ENCODE measurements around the gene SGCD.

SGCD gene

GRCh38 chr5:156435101-156435500, 108.1 kb downstream of the SGCD start:
- Histone ChIP-seq H2BK12ac (ENCODE audit: low read length) (no peak overlapping the region), H3K36me3 (replicated peaks in 1 of 2; ENCODE audit: control insufficient read depth in 2 of 2, insufficient read depth in 2 of 2, low read length in 2 of 2) (no peaks in the 10 kb centered on the region), H2BK15ac (ENCODE audit: low read length) (no peak overlapping the region), H3K27me3 (ENCODE audit: control insufficient read depth in 3 of 3, insufficient read depth in 3 of 3, low read depth in 1 of 3, low read length in 3 of 3) (no peaks in the 10 kb centered on the region), H2BK120ac (ENCODE audit: low read depth, low read length) (no peak overlapping the region), H3K79me1 (ENCODE audit: low read depth, low read length) (no peaks in the 10 kb centered on the region), H3K4me3 (ENCODE audit: low read length in 2 of 2) (no peak overlapping the region), H4K91ac (ENCODE audit: low read depth, low read length, poor library complexity) (no peak overlapping the region), H3K4ac (ENCODE audit: low read length) (no peak overlapping the region), H2BK5ac (ENCODE audit: low read length) (no peak overlapping the region), H2AFZ (ENCODE audit: low read length) (no peak overlapping the region), H3K27ac (replicated peaks; ENCODE audit: low read length) (no peak overlapping the region), H3K9me3 (replicated peaks in 1 of 2; ENCODE audit: control insufficient read depth in 2 of 2, insufficient read depth in 1 of 2, low read depth in 1 of 2, low read length in 2 of 2) (no peaks in the 10 kb centered on the region), H3K18ac (ENCODE audit: low read length) (no peak overlapping the region), H3K9ac (ENCODE audit: low read depth, low read length, poor library complexity) (no peak overlapping the region), H3K4me1 (ENCODE audit: control insufficient read depth in 2 of 2, insufficient read depth in 1 of 2, low read depth in 1 of 2, low read length in 2 of 2) (no peaks in the 10 kb centered on the region), H4K8ac (ENCODE audit: low read depth, low read length) (no peak overlapping the region), H3K4me2 (ENCODE audit: insufficient read depth, low read length, poor library complexity, severe bottlenecking) (no peak overlapping the region), H3K14ac (ENCODE audit: low read length) (no peak overlapping the region), H2AK5ac (ENCODE audit: low read depth, low read length) (no peak overlapping the region), H3K23ac (ENCODE audit: low read depth, low read length, poor library complexity) (no peak overlapping the region)
- no CpG with 5 or more reads among the region's 3 CpGs for WGBS, 2 donors (ENCODE audit: extremely low coverage in 2 of 2, insufficient read length in 2 of 2, insufficient replicate concordance in 1 of 2)
- no peak for DNase-seq (ENCODE audit: low spot score)

DNA sequence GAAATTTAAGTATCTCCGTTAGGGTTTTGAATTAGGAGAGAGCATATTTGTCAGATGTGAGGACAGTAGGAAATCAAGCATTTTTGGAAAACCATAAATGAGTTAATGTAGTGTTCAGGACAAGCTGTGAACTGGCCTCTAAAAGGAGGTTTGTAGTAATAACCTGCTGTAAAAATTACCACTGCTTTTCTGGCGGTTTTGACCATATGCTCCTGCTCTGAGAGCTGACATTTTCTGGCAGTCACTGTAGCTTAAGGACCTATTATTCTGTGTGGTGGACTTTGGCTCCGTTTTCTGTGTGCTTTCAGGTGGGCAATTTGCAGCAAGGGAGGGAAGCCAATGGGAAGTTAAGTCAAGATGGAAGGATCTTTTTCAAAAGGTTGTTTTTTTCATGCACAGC, 111.1 kb downstream of the SGCD start:
- H2AFZ ChIP-seq (ENCODE audit: low read length): no peak overlapping the region
- H4K8ac ChIP-seq (ENCODE audit: low read depth, low read length): no peak overlapping the region
- H4K91ac ChIP-seq (ENCODE audit: low read depth, low read length, poor library complexity): no peak overlapping the region
- H3K9me3 ChIP-seq (replicated peaks in 1 of 2; ENCODE audit: control insufficient read depth in 2 of 2, insufficient read depth in 1 of 2, low read depth in 1 of 2, low read length in 2 of 2): no peaks in the 10 kb centered on the region
- H3K27ac ChIP-seq (replicated peaks; ENCODE audit: low read length): no peak overlapping the region
- H3K18ac ChIP-seq (ENCODE audit: low read length): no peak overlapping the region
- no peak overlapping the region for H2BK5ac ChIP-seq (ENCODE audit: low read length)
- no peak overlapping the region for H3K4ac ChIP-seq (ENCODE audit: low read length)
- H3K23ac ChIP-seq (ENCODE audit: low read depth, low read length, poor library complexity): no peak overlapping the region
- no peak overlapping the region for H2BK120ac ChIP-seq (ENCODE audit: low read depth, low read length)
- WGBS, 2 donors (ENCODE audit: extremely low coverage in 2 of 2, insufficient read length in 2 of 2, insufficient replicate concordance in 1 of 2): no CpG with 5 or more reads among the region's 3 CpGs
- no peak overlapping the region for H3K9ac ChIP-seq (ENCODE audit: low read depth, low read length, poor library complexity)
- H2AK5ac ChIP-seq (ENCODE audit: low read depth, low read length): no peak overlapping the region
- no peaks in the 10 kb centered on the region for H3K79me1 ChIP-seq (ENCODE audit: low read depth, low read length)
- DNase-seq (ENCODE audit: low spot score): no peak
- no peak overlapping the region for H3K4me2 ChIP-seq (ENCODE audit: insufficient read depth, low read length, poor library complexity, severe bottlenecking)
- H3K14ac ChIP-seq (ENCODE audit: low read length): no peak overlapping the region
- H3K4me1 ChIP-seq (ENCODE audit: control insufficient read depth in 2 of 2, insufficient read depth in 1 of 2, low read depth in 1 of 2, low read length in 2 of 2): no peaks in the 10 kb centered on the region
- H2BK15ac ChIP-seq (ENCODE audit: low read length): no peak overlapping the region
- no peak overlapping the region for H2BK12ac ChIP-seq (ENCODE audit: low read length)
- no peaks in the 10 kb centered on the region for H3K36me3 ChIP-seq (replicated peaks in 1 of 2; ENCODE audit: control insufficient read depth in 2 of 2, insufficient read depth in 2 of 2, low read length in 2 of 2)
- H3K4me3 ChIP-seq (ENCODE audit: low read length in 2 of 2): no peak overlapping the region
- no peaks in the 10 kb centered on the region for H3K27me3 ChIP-seq (ENCODE audit: control insufficient read depth in 3 of 3, insufficient read depth in 3 of 3, low read depth in 1 of 3, low read length in 3 of 3)

- Histone ChIP-seq H3K27me3 (ENCODE audit: control insufficient read depth in 3 of 3, insufficient read depth in 3 of 3, low read depth in 1 of 3, low read length in 3 of 3) (no peaks in the 10 kb centered on the region), H2BK5ac (ENCODE audit: low read length) (no peak overlapping the region), H3K4me3 (ENCODE audit: low read length in 2 of 2) (no peak overlapping the region), H3K79me1 (ENCODE audit: low read depth, low read length) (no peaks in the 10 kb centered on the region), H2BK12ac (ENCODE audit: low read length) (no peak overlapping the region), H4K91ac (ENCODE audit: low read depth, low read length, poor library complexity) (no peak overlapping the region), H3K27ac (replicated peaks; ENCODE audit: low read length) (no peak overlapping the region), H3K4me2 (ENCODE audit: insufficient read depth, low read length, poor library complexity, severe bottlenecking) (no peak overlapping the region), H4K8ac (ENCODE audit: low read depth, low read length) (no peak overlapping the region), H3K9ac (ENCODE audit: low read depth, low read length, poor library complexity) (no peak overlapping the region), H3K36me3 (replicated peaks in 1 of 2; ENCODE audit: control insufficient read depth in 2 of 2, insufficient read depth in 2 of 2, low read length in 2 of 2) (no peaks in the 10 kb centered on the region), H3K4ac (ENCODE audit: low read length) (no peak overlapping the region), H3K18ac (ENCODE audit: low read length) (no peak overlapping the region), H2AFZ (ENCODE audit: low read length) (no peak overlapping the region), H3K9me3 (replicated peaks in 1 of 2; ENCODE audit: control insufficient read depth in 2 of 2, insufficient read depth in 1 of 2, low read depth in 1 of 2, low read length in 2 of 2) (no peaks in the 10 kb centered on the region), H3K14ac (ENCODE audit: low read length) (no peak overlapping the region), H3K23ac (ENCODE audit: low read depth, low read length, poor library complexity) (no peak overlapping the region), H2BK120ac (ENCODE audit: low read depth, low read length) (no peak overlapping the region), H3K4me1 (ENCODE audit: control insufficient read depth in 2 of 2, insufficient read depth in 1 of 2, low read depth in 1 of 2, low read length in 2 of 2) (peaks cover 0 to 5% of the 10 kb centered on the region in 2 donors), H2AK5ac (ENCODE audit: low read depth, low read length) (no peak overlapping the region), H2BK15ac (ENCODE audit: low read length) (no peak overlapping the region)
- no peak for DNase-seq (ENCODE audit: low spot score)
- no CpG with 5 or more reads among the region's 3 CpGs for WGBS, 2 donors (ENCODE audit: extremely low coverage in 2 of 2, insufficient read length in 2 of 2, insufficient replicate concordance in 1 of 2)
Observed at GRCh38 chr5:156444753-156445291, 117.9 kb downstream of the SGCD start.

DNA sequence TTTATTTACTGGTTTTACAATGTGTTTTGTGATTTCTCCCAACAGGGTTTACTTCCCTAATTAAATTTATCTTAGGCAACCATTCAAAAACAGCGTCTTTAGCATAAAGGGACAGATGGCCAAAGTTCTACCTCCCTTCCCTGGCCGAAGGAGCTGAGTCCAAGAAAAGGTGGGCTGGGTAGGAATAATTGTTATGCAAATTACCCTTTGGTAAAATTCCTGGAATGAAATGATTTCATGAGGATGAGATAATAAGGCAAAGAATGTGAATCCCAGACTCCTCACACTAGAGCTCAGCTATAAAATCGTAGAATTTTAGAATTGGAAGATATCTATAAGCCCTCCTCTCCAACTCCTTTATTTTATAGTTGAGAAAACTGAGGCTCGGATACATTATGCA, 119.6 kb downstream of the SGCD start:
- no peak overlapping the region for H2AFZ ChIP-seq (ENCODE audit: low read length)
- no peak overlapping the region for H3K4ac ChIP-seq (ENCODE audit: low read length)
- no peak overlapping the region for H3K9ac ChIP-seq (ENCODE audit: low read depth, low read length, poor library complexity)
- no peak overlapping the region for H3K14ac ChIP-seq (ENCODE audit: low read length)
- no peak overlapping the region for H2BK5ac ChIP-seq (ENCODE audit: low read length)
- no peak for DNase-seq (ENCODE audit: low spot score)
- no peak overlapping the region for H3K18ac ChIP-seq (ENCODE audit: low read length)
- no peak overlapping the region for H2BK15ac ChIP-seq (ENCODE audit: low read length)
- no CpG with 5 or more reads among the region's 4 CpGs for WGBS, 2 donors (ENCODE audit: extremely low coverage in 2 of 2, insufficient read length in 2 of 2, insufficient replicate concordance in 1 of 2)
- H3K9me3 ChIP-seq (replicated peaks in 1 of 2; ENCODE audit: control insufficient read depth in 2 of 2, insufficient read depth in 1 of 2, low read depth in 1 of 2, low read length in 2 of 2): no peaks in the 10 kb centered on the region
- H3K4me2 ChIP-seq (ENCODE audit: insufficient read depth, low read length, poor library complexity, severe bottlenecking): no peak overlapping the region
- H2BK12ac ChIP-seq (ENCODE audit: low read length): no peak overlapping the region
- H3K27ac ChIP-seq (replicated peaks; ENCODE audit: low read length): no peak overlapping the region
- H4K8ac ChIP-seq (ENCODE audit: low read depth, low read length): no peak overlapping the region
- H2AK5ac ChIP-seq (ENCODE audit: low read depth, low read length): no peak overlapping the region
- H4K91ac ChIP-seq (ENCODE audit: low read depth, low read length, poor library complexity): no peak overlapping the region
- H3K23ac ChIP-seq (ENCODE audit: low read depth, low read length, poor library complexity): no peak overlapping the region
- H3K36me3 ChIP-seq (replicated peaks in 1 of 2; ENCODE audit: control insufficient read depth in 2 of 2, insufficient read depth in 2 of 2, low read length in 2 of 2): no peaks in the 10 kb centered on the region
- H3K79me1 ChIP-seq (ENCODE audit: low read depth, low read length): no peaks in the 10 kb centered on the region
- peaks cover 0 to 7% of the 10 kb centered on the region in 2 donors for H3K4me1 ChIP-seq (ENCODE audit: control insufficient read depth in 2 of 2, insufficient read depth in 1 of 2, low read depth in 1 of 2, low read length in 2 of 2)
- no peak overlapping the region for H3K4me3 ChIP-seq (ENCODE audit: low read length in 2 of 2)
- H2BK120ac ChIP-seq (ENCODE audit: low read depth, low read length): no peak overlapping the region
- H3K27me3 ChIP-seq (ENCODE audit: control insufficient read depth in 3 of 3, insufficient read depth in 3 of 3, low read depth in 1 of 3, low read length in 3 of 3): no peaks in the 10 kb centered on the region

Data from neuronal stem cell (in vitro differentiated cells).